Prostate gland (tissue), 2 donors: Measurements from ENCODE around the gene CTSA.

Experiments used
- POLR2A ChIP-seq: fragments of 450-650 bp; IDR thresholded peaks from one replicate; pipeline ENCODE4 v1.6.1; 2016; ENCODE audit warnings: antibody characterized with exemption, mild to moderate bottlenecking
- TF ChIP-seq, protein P1 (sequence below), 4 experiments: fragments of 200-600 bp in 2 of 4; fragments of 450-650 bp in 2 of 4; sonication (generic) in 2 of 4; IDR thresholded peaks; 1 replicate in 3 of 4; 2 replicates in 1 of 4; pipeline ENCODE4 v1.5.1; 2016 to 2019; ENCODE audit warnings: antibody characterized with exemption in 4 of 4, mild to moderate bottlenecking in 2 of 4, moderate library complexity in 2 of 4

GRCh38 chr20:45873409-45874103 lies 17.6 kb upstream of the CTSA start:
- TF ChIP-seq, protein P1, sequence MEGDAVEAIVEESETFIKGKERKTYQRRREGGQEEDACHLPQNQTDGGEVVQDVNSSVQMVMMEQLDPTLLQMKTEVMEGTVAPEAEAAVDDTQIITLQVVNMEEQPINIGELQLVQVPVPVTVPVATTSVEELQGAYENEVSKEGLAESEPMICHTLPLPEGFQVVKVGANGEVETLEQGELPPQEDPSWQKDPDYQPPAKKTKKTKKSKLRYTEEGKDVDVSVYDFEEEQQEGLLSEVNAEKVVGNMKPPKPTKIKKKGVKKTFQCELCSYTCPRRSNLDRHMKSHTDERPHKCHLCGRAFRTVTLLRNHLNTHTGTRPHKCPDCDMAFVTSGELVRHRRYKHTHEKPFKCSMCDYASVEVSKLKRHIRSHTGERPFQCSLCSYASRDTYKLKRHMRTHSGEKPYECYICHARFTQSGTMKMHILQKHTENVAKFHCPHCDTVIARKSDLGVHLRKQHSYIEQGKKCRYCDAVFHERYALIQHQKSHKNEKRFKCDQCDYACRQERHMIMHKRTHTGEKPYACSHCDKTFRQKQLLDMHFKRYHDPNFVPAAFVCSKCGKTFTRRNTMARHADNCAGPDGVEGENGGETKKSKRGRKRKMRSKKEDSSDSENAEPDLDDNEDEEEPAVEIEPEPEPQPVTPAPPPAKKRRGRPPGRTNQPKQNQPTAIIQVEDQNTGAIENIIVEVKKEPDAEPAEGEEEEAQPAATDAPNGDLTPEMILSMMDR (IDR thresholded peaks at IDR 0.05) = no peak
- TF ChIP-seq POLR2A = no peak
